ENCODE measurements around the gene SOD2.

DNA sequence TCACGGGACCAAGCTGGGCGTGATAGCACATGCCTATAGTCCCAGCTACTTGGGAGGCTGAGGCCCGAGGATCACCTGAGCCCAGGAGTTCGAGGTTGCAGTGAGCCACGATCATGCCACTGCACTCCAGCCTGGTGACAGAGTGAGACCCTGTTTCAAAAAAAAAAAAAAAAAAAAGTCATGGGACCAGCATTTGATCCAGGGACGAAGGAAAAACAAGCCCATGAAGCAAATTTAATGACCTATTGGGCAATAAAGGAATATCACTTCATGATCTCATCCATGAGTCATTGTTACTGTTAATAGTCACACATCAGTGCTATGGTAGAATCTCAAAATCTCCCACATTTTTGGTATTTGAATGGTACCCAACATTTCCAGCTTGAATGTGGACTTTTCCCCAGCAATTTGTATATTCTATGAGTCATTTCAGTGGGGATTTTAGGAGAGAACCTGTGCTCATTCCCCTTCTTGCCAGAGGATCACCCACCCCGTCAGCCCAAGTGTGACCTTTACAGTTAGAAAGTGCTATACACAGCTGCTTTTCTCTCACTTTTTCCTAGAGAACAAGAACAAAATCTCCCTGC lies 8.5 kb upstream of the SOD2 start:
- TF ChIP-seq POLR2A (IDR thresholded peaks at IDR 0.05) (peak in 1 of 2 donors; percentile 9), POLR2AphosphoS5 (IDR thresholded peaks at IDR 0.05) (peak in 2 of 3 donors; percentile 34 to 66)
- TF ChIP-seq, protein P1, sequence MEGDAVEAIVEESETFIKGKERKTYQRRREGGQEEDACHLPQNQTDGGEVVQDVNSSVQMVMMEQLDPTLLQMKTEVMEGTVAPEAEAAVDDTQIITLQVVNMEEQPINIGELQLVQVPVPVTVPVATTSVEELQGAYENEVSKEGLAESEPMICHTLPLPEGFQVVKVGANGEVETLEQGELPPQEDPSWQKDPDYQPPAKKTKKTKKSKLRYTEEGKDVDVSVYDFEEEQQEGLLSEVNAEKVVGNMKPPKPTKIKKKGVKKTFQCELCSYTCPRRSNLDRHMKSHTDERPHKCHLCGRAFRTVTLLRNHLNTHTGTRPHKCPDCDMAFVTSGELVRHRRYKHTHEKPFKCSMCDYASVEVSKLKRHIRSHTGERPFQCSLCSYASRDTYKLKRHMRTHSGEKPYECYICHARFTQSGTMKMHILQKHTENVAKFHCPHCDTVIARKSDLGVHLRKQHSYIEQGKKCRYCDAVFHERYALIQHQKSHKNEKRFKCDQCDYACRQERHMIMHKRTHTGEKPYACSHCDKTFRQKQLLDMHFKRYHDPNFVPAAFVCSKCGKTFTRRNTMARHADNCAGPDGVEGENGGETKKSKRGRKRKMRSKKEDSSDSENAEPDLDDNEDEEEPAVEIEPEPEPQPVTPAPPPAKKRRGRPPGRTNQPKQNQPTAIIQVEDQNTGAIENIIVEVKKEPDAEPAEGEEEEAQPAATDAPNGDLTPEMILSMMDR (IDR thresholded peaks at IDR 0.05), result no peak
